Endometrial microvascular endothelial cells (primary cell): ENCODE results near the gene SLC5A8. TPM values are rescaled to one million over a fixed set of nuclear protein-coding genes. Genes with fewer than 3 reads are reported as not detected.

Source experiments
- in situ Hi-C: cut with HindIII; loops from 2 replicates; pipeline ENCODE4 v1.10.0; 2017; ENCODE audit warnings: low sequenced_read_pairs, low pct_unique_long_range_greater_than_20kb; ENCODE audit errors: inconsistent ontology term
- total RNA-seq: library from RNA; depleted of rRNA; stranded (reverse); fragments of >200 nt; gene quantifications from one replicate; pipeline ENCODE4 v1.2.3, GENCODE V29; 2015; ENCODE audit errors: inconsistent ontology term

SLC5A8 gene
- not detected for total RNA-seq

DNA sequence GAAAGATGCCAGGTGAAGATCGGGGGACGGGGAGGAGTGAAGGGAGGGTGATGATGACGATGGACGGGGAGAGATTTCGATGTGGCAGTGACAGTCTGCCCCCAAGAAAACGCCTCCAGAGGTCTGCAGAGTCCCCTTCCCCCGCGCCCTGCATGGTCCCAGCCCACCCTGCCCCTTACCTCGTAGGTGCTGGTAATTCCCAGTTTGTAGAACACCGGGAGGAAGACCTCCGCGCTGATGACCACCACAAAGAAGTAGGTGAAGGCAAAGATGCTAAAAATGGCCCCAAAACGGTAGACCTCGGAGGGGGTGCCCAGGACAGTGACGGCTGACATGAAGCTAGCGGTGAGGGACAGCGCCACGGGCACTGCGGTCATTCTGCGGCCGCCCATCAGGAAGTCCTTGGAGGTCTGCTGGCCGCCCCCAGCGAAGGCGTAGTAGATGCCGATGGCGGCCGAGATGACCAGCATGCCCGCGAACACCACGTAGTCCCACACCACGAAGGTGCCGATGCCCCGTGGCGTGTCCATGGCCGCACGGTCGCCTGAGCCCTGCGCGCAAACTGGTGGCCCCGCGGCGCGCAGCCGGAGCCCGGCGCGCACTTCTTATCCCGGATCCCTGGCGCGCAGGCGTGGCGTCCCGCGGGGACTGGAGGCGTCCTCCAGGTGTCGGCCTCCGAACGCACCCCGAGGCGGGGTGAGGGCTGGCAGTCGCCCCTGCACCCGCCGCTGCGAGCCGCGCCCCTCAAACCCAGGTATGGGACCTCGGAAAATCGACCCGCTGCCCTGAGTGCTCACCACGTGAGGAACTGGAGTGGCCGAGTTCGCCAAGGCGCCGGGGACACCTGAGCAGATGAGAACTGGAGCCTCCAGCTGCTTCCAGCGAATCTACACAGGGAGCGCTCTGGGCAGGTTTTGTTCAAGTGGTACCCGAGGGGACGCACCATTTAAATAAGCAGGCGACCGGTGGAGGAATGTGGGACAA, at the start of gene SLC5A8:
TSS of gene SLC5A8 (minus strand) at position 920 of the 984 bp plus-strand sequence. CDS start at position 530, 390 bp downstream.
- in situ Hi-C loops = no loop called here

DNA sequence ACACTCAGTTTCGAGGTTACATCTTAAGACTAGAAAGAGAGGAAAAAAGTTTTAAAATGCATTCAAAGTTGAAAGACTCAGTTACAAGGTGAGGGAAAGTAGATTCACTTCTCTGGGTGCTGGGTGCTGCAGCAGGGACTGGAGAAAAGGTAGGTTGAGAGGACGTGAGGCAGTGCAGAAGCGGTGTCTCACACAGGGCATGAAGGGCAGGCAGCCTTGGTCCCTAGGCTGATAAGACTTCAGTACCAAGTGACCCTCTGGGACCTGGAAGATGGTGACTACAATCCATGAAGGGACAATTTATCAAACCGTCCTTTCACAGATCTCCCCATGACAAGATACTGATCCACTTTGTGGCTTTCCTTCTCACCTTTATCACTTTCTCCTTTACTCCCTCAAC, 47.3 kb upstream of the SLC5A8 start:
- in situ Hi-C loops = no loop called here

- in situ Hi-C loops = no loop called here
Observed at GRCh38 chr12:101256266-101256665, 46.2 kb upstream of the SLC5A8 start.

DNA sequence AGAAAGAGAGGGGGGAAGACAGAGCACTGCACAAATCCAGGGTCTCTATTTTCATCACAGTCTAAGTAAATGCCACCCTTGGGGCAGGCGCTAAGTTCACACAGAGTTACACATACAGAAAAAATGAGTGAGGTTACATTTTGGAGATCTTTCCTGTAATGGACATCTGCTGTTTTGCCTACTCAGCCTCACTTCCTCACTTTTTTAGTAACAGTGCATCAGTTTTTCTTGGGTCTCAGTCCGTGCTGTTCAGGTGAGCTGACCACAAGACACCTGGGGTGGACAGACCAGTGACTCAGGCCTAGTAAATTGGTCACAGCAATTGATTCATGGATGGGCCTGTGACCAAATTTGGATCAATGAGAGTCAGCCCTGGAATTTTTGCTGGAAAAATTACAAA, 33.6 kb upstream of the SLC5A8 start:
- in situ Hi-C loops = no loop called here

DNA sequence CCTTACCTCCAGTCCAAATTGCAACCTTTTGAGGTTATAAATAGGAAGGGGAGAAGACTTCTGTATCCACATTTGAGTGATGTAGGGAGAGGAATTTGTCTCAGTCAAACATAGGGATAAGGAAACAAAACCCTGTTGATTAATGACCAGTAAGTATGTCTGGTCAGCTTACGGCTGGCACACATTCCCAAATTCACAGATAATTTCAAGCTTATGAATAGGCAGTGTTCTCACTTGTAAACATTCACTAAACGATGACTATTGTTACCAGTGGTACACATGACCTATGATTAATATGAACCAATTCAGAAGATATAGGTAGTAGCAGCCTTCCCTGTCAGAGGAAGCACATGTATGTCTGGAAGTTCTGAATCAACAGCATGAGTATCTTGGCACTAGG, 33.0 kb upstream of the SLC5A8 start:
- in situ Hi-C loops = no loop called here

GRCh38 chr12:101238800-101239329, 28.8 kb upstream of the SLC5A8 start:
- in situ Hi-C loops = no loop called here

DNA sequence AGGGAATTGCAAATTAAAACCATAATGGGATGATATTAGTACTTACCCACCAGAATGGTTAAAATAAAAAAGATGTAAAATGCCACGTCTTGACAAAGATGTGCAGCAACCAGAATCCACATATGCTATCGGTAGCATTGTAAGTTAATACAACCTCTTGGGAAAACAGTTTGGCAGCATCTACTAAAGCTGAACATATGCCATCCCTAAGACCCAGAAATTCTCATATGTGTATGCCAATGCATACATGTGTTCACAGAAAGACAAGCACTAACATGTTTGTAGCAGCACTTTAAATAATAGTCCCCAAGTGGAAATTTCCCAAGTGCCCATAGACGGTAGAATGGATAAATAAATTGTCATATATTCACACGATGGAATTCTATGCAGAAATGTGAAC, 28.3 kb upstream of the SLC5A8 start:
- in situ Hi-C loops = no loop called here

- in situ Hi-C loops = no loop called here
Observed at GRCh38 chr12:101235686-101236085, 25.6 kb upstream of the SLC5A8 start.

DNA sequence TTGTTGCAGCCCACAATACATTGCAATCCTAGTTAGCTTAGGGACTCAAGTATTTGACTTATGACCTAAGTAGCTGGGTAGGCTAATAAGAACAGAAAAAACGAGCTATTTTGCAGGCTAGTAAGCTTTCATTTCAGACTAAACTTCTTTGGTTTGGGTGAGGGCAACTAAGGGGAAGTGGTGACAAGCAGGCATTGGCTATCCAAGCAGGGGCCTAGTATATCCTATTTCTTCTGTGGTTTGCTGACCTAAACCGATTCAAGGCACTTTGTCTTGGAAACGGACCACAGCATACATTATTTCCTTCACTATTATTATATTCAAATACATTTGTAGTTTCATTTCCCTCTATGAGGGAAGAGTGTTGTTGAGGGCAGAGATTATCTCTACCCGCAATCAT, 21.6 kb upstream of the SLC5A8 start:
- in situ Hi-C loops = no loop called here

- in situ Hi-C loops = no loop called here
Observed at GRCh38 chr12:101230547-101230946, 20.5 kb upstream of the SLC5A8 start.

GRCh38 chr12:101229841-101230241, 19.8 kb upstream of the SLC5A8 start:
- in situ Hi-C loops = no loop called here

DNA sequence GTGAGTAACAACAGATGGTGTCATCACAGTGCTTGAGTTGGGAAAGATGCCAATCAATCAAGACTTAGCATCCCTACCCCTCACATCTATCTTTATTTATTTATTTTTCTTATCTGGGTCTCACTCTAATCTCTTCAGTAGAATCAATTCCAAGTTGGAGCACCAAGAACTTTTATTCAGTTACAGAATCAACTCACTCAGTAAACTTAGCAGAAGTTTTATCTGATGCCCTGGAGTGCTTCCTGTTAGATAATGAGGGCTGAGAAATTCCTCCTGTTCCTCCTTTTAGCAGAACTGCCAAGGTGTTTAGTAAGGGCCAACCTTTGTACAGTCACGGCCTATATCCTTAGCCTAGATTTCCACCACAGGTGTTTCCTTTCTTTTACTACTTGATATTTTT, 11.3 kb upstream of the SLC5A8 start:
- in situ Hi-C loops = no loop called here

DNA sequence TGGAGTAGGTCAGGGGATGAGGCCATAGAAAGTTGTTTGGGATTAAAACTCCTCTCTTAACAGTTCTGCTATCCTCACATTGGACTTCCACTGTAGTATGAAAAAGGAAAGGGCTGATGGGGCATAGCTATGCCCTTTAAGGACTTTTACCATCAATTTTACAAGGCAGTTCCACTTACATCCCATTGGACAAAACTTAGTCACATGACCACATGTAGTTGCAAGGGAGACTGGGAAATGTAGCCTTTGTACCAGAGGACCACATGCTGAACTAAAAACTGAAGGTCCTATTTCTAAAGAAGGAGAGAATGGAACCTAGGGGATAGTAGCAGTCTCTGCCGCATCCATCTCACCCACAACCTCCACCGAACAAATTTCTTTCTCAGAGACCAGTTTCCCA, 6.8 kb upstream of the SLC5A8 start:
- in situ Hi-C loops = no loop called here

- in situ Hi-C loops = no loop called here
Observed at GRCh38 chr12:101207086-101207780, 2.8 kb downstream of the SLC5A8 start.

- in situ Hi-C loops = no loop called here
Observed at GRCh38 chr12:101204602-101205304, 5.3 kb downstream of the SLC5A8 start.

- in situ Hi-C loops = no loop called here
Observed at GRCh38 chr12:101200824-101201223, 9.2 kb downstream of the SLC5A8 start.

GRCh38 chr12:101200145-101200544, 9.9 kb downstream of the SLC5A8 start:
- in situ Hi-C loops = no loop called here

DNA sequence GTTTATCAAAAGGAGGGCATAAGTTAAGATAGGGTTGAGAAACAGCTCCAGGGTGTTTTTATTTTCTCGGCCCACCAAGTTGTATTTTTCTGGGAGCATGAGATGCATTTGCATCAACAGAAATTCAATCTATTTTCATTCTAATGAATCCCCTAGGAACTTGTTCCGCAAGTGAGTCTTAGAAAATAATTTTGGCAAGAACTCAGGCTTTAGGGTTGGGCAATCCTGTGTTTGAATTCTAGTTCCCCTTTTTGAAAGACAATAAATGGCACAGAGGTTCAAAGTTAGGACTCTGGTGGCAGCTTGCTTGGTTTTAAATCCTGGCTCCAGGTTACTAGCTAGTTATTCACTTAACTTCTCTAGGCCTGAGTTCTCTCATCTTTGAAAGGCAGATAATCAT, 23.7 kb downstream of the SLC5A8 start:
- in situ Hi-C loops = no loop called here

DNA sequence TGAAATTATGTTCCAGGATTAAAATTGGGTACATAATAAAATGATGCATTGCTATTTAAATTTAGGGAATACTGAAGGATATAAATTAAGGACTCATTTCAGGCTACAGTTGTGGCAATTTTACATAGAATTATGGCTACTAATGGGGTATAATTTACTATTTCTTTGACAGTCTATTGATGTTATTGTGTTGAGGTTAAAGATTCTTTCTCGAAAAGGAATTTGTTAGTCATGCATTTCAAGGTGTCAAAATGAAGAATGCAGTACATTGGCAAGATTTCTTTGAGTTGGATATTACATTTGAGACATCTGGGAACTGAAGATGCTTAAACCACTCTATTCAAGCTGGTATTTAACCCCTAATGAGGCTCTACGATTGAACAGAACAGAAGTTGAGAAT, 28.3 kb downstream of the SLC5A8 start:
- in situ Hi-C loops = no loop called here
